ENCODE results near the gene UQCC3.

UQCC3 gene

GRCh38 chr11:62710001-62710345 lies 38.5 kb downstream of the UQCC3 start:
- DNase-seq: peak; percentile 48
- Histone ChIP-seq H3K9me3 (replicated peaks; ENCODE audit: insufficient read depth, low read length) (no peaks in the 10 kb centered on the region), H3K4me2 (ENCODE audit: low read depth, low read length) (peak overlapping the region; percentile 96), H3K27ac (ENCODE audit: low read length) (peak overlapping the region; percentile 93), H3K79me2 (ENCODE audit: low read length) (peaks cover 41% of the 10 kb centered on the region), H3K9me2 (replicated peaks; ENCODE audit: insufficient read depth, low read length) (no peaks in the 10 kb centered on the region), H3K9ac (ENCODE audit: low read length) (peak overlapping the region; percentile 93), H3K4me3 (ENCODE audit: low read length) (peak overlapping the region; percentile 70), H3K4me1 (ENCODE audit: low read length) (peaks cover 61% of the 10 kb centered on the region), H2AFZ (ENCODE audit: low read length) (peak overlapping the region; percentile 80), H3K36me3 (replicated peaks; ENCODE audit: insufficient read depth, low read length) (no peaks in the 10 kb centered on the region), H3F3A (ENCODE audit: insufficient read depth, low read length) (peaks cover 66% of the 10 kb centered on the region), H3K27me3 (replicated peaks; ENCODE audit: insufficient read depth, low read length) (no peaks in the 10 kb centered on the region), H4K20me1 (ENCODE audit: insufficient read depth, low read length) (no peaks in the 10 kb centered on the region)
- no peak for TF ChIP-seq EZH2 (optimal IDR thresholded peaks at IDR 0.05; ENCODE audit: low read depth, low read length)

GRCh38 chr11:62712276-62712812 lies 40.9 kb downstream of the UQCC3 start:
- Histone ChIP-seq H3K36me3 (replicated peaks; ENCODE audit: insufficient read depth, low read length) (peaks cover 15% of the 10 kb centered on the region), H3K4me1 (ENCODE audit: low read length) (peaks cover 71% of the 10 kb centered on the region), H3K4me2 (ENCODE audit: low read depth, low read length) (peak overlapping the region; percentile 19), H4K20me1 (ENCODE audit: insufficient read depth, low read length) (no peaks in the 10 kb centered on the region), H2AFZ (ENCODE audit: low read length) (no peak overlapping the region), H3K79me2 (ENCODE audit: low read length) (peaks cover 56% of the 10 kb centered on the region), H3K27me3 (replicated peaks; ENCODE audit: insufficient read depth, low read length) (no peaks in the 10 kb centered on the region), H3F3A (ENCODE audit: insufficient read depth, low read length) (peaks cover 71% of the 10 kb centered on the region), H3K9me3 (replicated peaks; ENCODE audit: insufficient read depth, low read length) (no peaks in the 10 kb centered on the region), H3K27ac (ENCODE audit: low read length) (peak overlapping the region; percentile 68; the same call in 1 of the 2 replicates), H3K9ac (ENCODE audit: low read length) (no peak overlapping the region), H3K9me2 (replicated peaks; ENCODE audit: insufficient read depth, low read length) (no peaks in the 10 kb centered on the region), H3K4me3 (ENCODE audit: low read length) (no peak overlapping the region)
- no peak for TF ChIP-seq EZH2phosphoT487 (IDR thresholded peaks at IDR 0.05; ENCODE audit: low read length)
- TF ChIP-seq EZH2 (optimal IDR thresholded peaks at IDR 0.05; ENCODE audit: low read depth, low read length): no peak
- TF ChIP-seq, protein P1, sequence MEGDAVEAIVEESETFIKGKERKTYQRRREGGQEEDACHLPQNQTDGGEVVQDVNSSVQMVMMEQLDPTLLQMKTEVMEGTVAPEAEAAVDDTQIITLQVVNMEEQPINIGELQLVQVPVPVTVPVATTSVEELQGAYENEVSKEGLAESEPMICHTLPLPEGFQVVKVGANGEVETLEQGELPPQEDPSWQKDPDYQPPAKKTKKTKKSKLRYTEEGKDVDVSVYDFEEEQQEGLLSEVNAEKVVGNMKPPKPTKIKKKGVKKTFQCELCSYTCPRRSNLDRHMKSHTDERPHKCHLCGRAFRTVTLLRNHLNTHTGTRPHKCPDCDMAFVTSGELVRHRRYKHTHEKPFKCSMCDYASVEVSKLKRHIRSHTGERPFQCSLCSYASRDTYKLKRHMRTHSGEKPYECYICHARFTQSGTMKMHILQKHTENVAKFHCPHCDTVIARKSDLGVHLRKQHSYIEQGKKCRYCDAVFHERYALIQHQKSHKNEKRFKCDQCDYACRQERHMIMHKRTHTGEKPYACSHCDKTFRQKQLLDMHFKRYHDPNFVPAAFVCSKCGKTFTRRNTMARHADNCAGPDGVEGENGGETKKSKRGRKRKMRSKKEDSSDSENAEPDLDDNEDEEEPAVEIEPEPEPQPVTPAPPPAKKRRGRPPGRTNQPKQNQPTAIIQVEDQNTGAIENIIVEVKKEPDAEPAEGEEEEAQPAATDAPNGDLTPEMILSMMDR (IDR thresholded peaks at IDR 0.05; ENCODE audit: low read length): no peak
- no peak for DNase-seq

- Histone ChIP-seq H3K4me1 (ENCODE audit: low read length) (peaks cover 72% of the 10 kb centered on the region), H3K36me3 (replicated peaks; ENCODE audit: insufficient read depth, low read length) (peaks cover 15% of the 10 kb centered on the region), H3K9me3 (replicated peaks; ENCODE audit: insufficient read depth, low read length) (no peaks in the 10 kb centered on the region), H3K9me2 (replicated peaks; ENCODE audit: insufficient read depth, low read length) (no peaks in the 10 kb centered on the region), H3K4me2 (ENCODE audit: low read depth, low read length) (peak overlapping the region; percentile 19), H3F3A (ENCODE audit: insufficient read depth, low read length) (peaks cover 74% of the 10 kb centered on the region), H4K20me1 (ENCODE audit: insufficient read depth, low read length) (no peaks in the 10 kb centered on the region), H3K79me2 (ENCODE audit: low read length) (peaks cover 59% of the 10 kb centered on the region), H3K27ac (ENCODE audit: low read length) (peak overlapping the region; percentile 68), H3K9ac (ENCODE audit: low read length) (peak overlapping the region; percentile 5; the same call in 1 of the 2 replicates), H2AFZ (ENCODE audit: low read length) (no peak overlapping the region), H3K27me3 (replicated peaks; ENCODE audit: insufficient read depth, low read length) (no peaks in the 10 kb centered on the region), H3K4me3 (ENCODE audit: low read length) (no peak overlapping the region)
- peak; percentile 54 for DNase-seq
- TF ChIP-seq EZH2 (optimal IDR thresholded peaks at IDR 0.05; ENCODE audit: low read depth, low read length): no peak
- TF ChIP-seq, protein P1 (IDR thresholded peaks at IDR 0.05; ENCODE audit: low read length): no peak
- TF ChIP-seq EZH2phosphoT487 (IDR thresholded peaks at IDR 0.05; ENCODE audit: low read length): no peak
Measured at GRCh38 chr11:62712861-62713260, 41.4 kb downstream of the UQCC3 start.

- Histone ChIP-seq H3K9me2 (replicated peaks; ENCODE audit: insufficient read depth, low read length) (no peaks in the 10 kb centered on the region), H3F3A (ENCODE audit: insufficient read depth, low read length) (peaks cover 76% of the 10 kb centered on the region), H3K27me3 (replicated peaks; ENCODE audit: insufficient read depth, low read length) (no peaks in the 10 kb centered on the region), H3K36me3 (replicated peaks; ENCODE audit: insufficient read depth, low read length) (peaks cover 15% of the 10 kb centered on the region), H3K4me2 (ENCODE audit: low read depth, low read length) (peak overlapping the region; percentile 19), H3K9ac (ENCODE audit: low read length) (peak overlapping the region; percentile 5; the same call in 1 of the 2 replicates), H3K4me3 (ENCODE audit: low read length) (no peak overlapping the region), H3K79me2 (ENCODE audit: low read length) (peaks cover 62% of the 10 kb centered on the region), H3K27ac (ENCODE audit: low read length) (peak overlapping the region; percentile 68), H4K20me1 (ENCODE audit: insufficient read depth, low read length) (no peaks in the 10 kb centered on the region), H3K9me3 (replicated peaks; ENCODE audit: insufficient read depth, low read length) (no peaks in the 10 kb centered on the region), H3K4me1 (ENCODE audit: low read length) (peaks cover 71% of the 10 kb centered on the region), H2AFZ (ENCODE audit: low read length) (no peak overlapping the region)
- DNase-seq: peak; percentile 54
- TF ChIP-seq, protein P1 (IDR thresholded peaks at IDR 0.05; ENCODE audit: low read length): peak; percentile 10; the same call in 1 of the 2 replicates
- no peak for TF ChIP-seq EZH2 (optimal IDR thresholded peaks at IDR 0.05; ENCODE audit: low read depth, low read length)
Measured at GRCh38 chr11:62713343-62713742, 41.9 kb downstream of the UQCC3 start.
